Fibroblast of lung (primary cell): ENCODE data around the gene SH3BP4.

ENCODE experiments used
- EZH2 ChIP-seq: IDR thresholded peaks from 2 replicates; pipeline ENCODE4 v1.5.1; 2012; ENCODE audit warnings: low read length, control low read depth, mild to moderate bottlenecking; ENCODE audit errors: missing control alignments
- TF ChIP-seq, protein P1 (sequence below), 2 donors: IDR thresholded peaks in 1 of 2; conservative IDR thresholded peaks in 1 of 2; 1 replicate in 1 of 2; 2 replicates in 1 of 2; pipeline ENCODE4 v1.5.1; 2011 to 2012; ENCODE audit warnings: low read length in 2 of 2, control low read depth in 1 of 2, inconsistent platforms in 1 of 2, low read depth in 1 of 2, mild to moderate bottlenecking in 1 of 2

- TF ChIP-seq, protein P1, sequence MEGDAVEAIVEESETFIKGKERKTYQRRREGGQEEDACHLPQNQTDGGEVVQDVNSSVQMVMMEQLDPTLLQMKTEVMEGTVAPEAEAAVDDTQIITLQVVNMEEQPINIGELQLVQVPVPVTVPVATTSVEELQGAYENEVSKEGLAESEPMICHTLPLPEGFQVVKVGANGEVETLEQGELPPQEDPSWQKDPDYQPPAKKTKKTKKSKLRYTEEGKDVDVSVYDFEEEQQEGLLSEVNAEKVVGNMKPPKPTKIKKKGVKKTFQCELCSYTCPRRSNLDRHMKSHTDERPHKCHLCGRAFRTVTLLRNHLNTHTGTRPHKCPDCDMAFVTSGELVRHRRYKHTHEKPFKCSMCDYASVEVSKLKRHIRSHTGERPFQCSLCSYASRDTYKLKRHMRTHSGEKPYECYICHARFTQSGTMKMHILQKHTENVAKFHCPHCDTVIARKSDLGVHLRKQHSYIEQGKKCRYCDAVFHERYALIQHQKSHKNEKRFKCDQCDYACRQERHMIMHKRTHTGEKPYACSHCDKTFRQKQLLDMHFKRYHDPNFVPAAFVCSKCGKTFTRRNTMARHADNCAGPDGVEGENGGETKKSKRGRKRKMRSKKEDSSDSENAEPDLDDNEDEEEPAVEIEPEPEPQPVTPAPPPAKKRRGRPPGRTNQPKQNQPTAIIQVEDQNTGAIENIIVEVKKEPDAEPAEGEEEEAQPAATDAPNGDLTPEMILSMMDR (conservative IDR thresholded peaks at IDR 0.05 in 1 of 2, IDR thresholded peaks at IDR 0.05 in 1 of 2; ENCODE audit: low read depth in 1 of 2, low read length in 2 of 2) = no peak
- no peak for TF ChIP-seq EZH2
Measured at GRCh38 chr2:235097196-235097595, 145.4 kb downstream of the SH3BP4 start.
